Stimulated activated naive CD8-positive, alpha-beta T cell treated with anti-CD3 and anti-CD28 coated beads, Interleukin-15, Interleukin-2, amounts not matched to agents 100 U/mL and 50 U/mL, for 24 hours (primary cell): Measurements from ENCODE around the gene MAP1B.

ENCODE experiments used
- ATAC-seq: fragments of 150-1000 bp; cut with Tn5 transposase; one replicate; pipeline ENCODE4 v1.10.0; 2021
- DNase-seq: peaks from one replicate; pipeline ENCODE4 v3.0.0; 2021

The MAP1B gene

DNA sequence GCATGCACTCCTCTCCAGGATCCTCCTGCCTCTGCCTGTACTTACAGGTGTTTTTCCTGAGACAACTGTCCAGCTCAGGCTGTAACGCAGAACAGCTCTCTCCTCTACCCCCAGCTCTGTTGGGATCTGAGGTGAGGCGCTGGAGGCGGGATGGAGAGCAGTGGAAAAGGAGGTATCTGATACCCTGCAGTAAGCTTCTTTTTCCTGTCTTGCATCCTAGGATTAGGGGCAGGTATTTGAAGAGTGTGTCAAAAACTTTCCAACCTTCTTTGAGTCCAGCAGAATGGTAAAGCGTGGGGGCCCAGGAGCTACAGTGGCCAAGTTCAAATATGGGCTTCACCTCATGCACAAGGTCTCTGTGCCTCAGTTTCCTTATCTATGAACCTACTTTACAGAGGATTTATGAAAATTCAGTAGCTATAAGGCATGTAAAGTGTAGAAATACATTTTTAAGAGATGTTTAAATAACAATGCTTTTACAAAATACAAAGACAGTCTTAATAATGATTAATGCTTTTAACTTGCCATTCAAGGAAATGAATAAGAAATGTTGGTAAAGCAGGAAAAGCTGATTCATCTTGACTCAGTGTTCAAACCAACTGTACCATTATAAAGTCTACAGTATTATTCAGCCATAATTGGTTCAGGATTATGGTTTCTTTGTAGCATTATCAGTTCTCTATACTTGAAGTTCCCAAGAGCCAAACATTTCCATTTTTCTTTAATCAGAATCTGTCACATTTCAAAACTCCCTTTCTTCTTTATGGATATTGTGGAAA is 26.1 kb downstream of the MAP1B start:
- ATAC-seq (no peak), DNase-seq (no peak)

DNA sequence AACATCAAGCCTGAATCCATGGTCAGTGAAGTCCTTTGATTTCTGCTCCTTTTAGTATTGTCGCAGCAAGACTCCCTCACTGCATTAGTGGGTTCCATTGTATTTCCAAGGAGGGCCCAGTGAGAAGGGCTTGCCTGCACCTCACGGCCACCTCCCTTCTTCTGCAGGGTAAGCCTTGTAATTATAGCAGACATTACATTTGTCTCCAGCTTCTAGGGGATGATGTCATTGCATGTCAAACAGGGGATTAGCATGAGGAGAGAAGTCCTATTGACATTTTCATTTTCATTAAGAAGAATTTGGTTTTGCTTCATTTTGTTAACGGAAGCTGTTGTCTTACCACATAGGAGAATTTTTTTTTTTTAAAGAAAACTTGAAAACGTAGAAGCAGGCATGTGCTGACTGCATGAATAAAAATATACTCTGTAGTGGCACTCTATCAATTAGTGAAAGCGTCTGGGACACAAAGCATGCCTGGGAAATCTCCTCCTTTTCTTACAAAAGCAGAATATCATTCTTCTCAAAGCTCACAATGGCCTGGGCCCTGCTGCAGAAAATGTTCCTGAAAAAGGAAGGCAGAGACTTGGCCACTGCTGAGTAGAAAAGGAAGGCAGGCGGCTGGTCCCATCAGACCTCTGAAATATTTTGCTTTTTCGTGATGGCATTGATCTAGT is 27.1 kb downstream of the MAP1B start:
- DNase-seq (no peak), ATAC-seq (no peak)

DNA sequence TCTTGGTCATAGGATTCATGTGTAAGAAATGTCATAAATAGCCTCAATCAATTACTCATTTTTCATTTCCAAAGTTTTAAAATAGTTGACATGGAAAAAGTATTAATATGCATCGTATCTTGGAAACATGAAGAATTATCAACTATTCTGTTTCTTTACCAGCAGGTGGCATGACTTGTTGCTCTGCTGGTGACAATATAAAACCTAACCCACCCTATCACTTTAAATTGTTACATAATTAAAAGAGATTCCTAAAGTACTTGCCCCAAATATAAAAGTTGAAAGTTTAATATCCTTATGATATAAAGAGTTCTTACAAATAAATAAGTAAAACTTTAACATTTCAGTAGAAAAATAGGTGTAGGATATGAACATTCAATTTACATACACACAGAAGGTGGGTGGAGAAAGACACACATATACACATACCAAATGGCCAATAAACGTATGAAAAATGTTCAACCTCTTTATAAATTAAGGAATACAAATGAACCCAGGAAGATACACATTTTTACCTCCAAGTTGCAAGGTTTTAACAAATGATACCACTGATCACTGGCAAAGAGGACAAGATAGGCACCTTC is 30.6 kb downstream of the MAP1B start:
- ATAC-seq, result no peak
- no peak for DNase-seq

DNA sequence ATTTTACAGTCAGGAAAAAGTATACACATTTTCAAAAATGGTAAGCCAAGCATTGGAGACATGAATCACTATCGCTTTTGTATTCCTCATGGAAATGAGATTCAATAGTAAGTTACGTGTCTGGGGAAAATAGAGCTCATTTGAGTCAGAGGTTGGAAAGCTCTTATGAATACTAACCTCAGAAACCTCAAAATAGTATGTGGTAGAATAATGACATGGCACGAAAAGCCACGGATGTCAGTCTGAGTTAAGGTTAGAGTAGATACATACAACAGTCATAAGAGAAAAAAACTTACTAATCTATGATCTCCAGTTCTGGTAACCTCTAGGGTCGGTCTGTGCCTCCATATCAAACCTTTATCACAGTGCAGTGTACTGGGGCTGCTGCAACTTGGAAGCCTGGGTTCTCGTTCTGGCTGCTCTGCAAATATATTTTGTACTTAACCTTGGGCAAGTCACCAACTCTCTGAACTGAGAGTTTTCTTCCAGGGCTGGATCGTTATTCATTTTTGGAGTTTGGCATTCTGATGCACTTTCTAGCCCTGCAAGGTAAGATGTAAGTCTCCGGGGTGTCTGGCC is 31.8 kb downstream of the MAP1B start:
- peak; percentile 100 for ATAC-seq
- DNase-seq, result peak; percentile 14

DNA sequence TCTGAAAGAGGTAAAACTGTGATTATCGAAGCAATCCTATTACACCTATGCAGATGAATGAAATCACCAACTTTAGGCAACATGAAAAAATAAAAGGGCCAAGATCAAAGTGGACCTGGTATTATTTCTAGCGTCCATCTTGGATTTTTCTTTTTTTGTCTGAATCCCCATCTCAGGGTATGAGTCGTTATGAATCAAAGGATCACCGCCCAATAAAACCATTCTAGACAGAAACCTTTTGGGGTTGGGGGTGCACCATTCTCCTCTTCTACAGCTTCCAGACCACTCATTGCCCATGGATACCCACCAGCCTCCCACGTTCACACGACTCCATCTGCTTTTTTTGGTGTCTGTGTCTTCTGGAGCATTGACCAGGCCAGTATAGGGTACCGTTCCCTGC is 33.4 kb downstream of the MAP1B start:
- no peak for DNase-seq
- ATAC-seq, result no peak

DNA sequence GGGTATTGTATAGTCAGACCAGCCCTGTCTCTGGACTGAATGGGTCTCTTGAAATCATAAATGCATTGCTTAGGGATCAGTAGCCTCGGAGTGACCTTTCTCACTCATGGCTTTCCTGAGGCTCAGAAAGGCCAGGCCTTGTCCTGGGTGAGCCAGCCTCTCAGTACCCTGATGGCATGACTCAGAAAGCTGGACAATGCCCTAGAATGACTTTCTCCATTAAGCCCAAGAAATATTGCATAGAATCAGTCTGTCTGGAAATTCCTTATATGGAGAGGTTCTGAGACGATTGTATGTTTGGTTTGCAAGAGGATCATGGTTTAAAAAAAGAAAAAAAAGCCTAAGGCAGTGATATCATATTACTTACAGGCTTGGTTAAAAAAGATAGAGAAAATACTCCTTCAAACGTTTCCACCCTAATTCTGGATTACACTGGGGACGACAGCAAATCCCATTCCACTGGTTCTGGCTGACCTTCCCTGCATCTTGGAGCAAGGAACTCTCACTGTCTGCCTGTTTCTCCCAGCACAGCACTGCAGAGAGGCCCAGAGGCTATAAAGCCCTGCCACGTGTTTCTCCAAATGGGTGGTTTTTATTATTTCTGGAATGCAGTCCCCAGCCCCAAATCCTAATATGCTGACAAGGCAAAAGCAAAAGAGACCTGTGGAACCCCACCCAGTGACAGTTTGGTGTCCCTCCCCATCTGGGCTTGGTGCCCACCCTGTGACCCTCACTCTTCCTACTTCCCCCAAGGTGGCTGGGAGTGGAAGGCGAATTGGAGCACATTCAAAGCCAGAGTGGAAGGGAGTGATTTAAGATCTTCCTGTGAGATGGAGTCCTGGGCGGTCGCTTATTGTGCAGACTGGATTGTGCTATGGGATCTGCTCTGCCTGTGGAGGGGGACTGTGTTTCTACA is 34.4 kb downstream of the MAP1B start:
- DNase-seq (no peak), ATAC-seq (no peak)

DNA sequence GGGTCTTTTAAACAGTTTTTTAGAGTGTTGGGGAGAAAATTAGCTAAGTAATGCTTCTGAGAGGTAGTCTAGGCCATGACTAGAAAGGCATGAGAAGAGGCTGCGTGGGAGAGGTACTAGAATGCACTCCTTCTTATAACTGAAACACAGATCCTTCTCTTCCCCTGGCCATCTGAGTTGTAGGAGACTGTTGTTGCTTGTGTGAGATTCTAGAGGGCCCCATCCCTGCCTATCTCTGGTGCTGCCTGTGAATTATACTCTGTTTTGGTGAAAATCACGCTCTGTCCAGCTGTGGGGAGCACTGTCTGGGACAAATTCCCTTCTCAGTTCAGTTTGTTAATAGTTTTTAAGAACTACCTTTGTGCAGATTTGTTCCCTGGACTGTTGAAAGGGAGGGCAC is 37.5 kb downstream of the MAP1B start:
- no peak for ATAC-seq
- no peak for DNase-seq

DNA sequence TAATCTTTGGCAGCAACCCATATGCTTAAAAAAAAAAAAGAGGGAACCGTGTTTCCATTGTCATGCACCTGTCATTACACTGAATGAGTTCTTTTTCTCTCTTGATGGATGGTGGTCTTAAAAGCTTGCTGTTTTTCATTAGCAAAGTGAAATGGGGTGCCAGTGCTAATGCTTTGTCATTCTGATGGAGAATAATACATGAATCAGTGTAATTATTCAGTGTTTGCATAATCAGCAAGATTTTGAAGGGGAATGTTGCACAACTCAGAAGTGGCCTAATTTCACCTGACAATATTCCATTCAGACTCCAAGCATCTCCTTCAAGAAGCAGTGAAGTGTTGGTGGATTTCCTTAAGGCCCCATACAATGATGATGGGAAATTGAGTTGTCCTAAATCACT is 38.1 kb downstream of the MAP1B start:
- ATAC-seq (no peak), DNase-seq (no peak)

DNA sequence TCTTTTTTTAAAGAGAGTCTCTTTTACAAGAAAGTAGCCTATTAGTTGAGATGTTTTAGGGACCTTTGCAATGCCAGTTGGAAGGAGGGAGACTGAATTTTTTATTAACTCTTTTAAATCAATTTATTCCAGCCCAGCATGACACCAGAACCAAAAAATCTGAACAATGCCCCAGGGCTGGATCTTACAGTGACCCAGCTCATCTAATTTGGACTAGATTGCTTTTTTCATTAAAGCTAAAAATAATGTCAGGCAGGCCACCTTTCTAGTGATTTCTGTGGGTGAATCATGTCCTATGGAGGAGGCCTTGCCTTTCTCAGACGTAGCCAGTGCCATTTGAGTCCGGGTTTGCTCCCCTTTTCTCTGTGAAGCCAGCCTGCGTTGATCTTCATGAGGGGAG is 38.8 kb downstream of the MAP1B start:
- no peak for ATAC-seq

DNA sequence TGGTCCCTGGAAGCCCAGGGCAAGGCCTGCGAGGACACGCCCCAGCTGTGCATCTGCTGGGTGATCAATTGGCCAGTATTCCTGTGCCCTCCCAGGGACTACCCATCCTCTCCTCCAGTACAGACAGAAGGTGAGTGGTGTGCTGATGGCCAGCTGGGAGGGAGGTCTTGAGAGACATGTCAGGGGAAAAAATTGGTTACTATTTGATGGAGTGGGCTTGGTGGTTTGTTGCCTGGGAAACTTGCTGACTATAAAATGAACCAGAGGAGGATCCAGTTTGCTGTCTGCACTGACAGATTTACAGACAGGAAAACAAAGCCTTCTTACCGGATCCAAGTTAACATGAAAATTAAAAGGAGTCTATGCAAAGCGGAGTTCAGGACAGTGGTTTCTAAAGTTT is 40.3 kb downstream of the MAP1B start:
- ATAC-seq (no peak), DNase-seq (no peak)

More for the DNA sequence above, 38.8 kb downstream of the MAP1B start:
- DNase-seq, result no peak

DNA sequence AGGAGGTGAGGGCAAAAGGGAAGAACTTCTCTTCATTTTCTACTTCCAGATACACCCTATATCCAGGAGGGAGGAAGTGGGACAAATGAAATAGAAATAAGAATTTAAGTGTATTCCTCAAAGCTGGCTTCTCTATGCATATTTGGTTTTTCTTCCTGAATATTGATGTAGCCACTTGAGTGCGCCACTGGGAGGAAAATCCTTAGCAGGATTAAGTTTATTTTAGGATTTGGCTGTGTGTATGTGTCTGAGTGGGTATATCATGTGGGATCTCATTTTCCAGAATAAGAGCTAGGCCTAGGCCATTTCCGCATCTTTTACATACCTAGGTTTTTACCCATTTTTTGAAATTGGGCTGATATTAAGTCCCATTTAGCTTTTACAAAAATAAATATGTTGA is 42.5 kb downstream of the MAP1B start:
- DNase-seq (no peak), ATAC-seq (no peak)

DNA sequence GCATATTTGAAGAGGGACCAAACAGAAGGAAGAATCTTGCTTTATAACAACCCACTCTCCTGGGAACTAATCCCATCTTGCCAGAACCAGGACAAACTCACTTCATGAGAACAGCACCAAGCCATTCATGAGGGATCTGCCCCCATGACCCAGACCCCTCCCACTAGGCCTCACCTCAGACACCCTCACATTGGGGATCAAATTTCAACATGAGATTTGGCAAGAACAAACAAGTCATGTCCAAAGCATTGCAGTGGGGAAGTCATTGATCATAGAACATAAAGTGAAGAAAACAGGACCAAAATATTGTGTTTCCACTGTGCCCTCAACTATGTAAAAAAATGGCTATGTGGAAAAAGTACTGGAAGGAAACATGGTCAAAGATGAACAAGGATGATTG is 43.9 kb downstream of the MAP1B start:
- no peak for ATAC-seq
- DNase-seq, result no peak

DNA sequence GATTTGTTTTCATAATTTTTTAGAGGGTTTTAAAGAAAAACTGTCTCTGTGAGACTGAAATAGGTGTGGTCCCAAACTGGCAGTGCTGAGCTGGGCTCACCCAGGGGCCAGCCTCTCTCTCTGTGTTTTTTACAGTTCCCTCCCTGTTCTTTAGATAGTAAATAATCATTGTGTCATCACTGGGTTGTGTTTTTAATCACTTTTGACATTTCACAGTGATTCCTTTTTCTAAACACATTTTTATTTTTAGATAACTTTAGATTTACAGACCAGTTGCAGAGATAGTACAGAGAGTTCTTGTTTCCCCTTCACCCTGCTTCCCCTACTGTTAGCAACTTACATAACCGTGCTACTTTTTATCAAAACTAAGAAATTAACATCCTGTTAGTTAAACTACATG is 44.4 kb downstream of the MAP1B start:
- ATAC-seq (no peak), DNase-seq (no peak)

DNA sequence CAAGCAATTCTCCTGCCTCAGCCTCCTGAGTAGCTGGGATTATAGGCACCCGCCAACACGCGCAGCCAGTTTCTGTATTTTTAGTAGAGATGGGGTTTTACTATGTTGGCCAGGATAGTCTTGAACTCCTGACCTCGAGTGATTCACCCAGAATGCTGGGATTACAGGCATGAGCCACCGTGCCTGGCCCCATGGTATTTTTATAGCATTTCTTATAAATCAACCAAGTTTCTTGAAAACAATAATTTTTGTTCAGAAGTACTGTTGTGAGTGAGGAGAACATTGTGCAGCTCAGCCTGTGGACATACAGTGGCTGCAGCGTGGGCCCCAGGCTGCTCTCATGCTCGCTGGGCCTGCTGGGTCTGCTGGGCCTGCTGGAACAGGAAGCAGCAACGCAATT is 45.3 kb downstream of the MAP1B start:
- ATAC-seq (no peak), DNase-seq (no peak)

DNA sequence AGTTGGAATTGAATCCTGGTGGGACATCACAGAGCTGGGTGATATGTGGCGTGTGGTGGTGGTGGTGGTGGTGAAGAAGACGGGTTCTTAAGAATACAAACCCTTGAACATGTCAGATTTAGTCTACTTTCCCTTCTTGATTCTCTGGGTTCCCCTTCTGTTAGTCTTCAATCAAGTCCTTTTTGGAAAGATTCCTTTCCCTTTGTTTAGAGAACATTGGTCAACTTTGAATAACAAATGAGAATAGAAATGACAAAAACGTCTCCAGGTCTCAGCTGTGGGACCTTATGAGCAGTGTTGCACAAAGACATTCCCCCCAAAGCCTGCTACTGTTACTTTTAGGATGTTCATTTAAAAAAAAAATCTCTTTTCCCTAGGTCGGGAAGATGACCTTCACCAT is 46.3 kb downstream of the MAP1B start:
- DNase-seq, result no peak
- no peak for ATAC-seq

DNA sequence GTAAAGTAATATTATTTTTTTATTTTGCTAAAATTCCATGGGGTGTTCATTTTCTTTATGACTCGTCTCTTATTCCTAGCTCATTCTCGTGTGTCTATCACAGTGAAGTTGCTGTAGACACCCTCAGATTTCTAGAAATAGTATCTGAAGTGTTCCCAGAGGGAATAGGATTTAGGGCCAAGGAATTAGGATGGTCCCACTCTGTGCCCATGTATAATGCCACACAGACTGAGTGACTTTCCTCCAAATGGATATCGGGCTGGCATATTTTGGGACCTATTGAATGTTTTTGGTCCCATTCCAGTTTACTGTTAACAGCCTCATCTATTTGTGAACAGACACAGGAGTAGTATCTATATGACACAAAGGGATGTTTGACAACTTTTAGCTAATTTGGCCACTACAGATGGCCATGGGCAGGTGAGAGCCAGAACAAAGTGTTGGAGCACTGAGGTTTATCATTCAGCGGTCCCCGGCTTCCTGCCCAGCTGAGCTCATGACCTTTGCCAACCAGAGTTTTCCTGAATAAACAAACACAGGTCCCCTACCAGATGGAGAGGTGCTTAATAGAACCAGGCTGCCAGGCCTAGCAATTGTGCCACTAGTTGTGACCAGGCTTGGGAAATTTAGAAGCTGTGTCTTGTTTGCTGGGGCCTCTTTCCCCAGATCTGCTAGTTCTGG is 46.9 kb downstream of the MAP1B start:
- ATAC-seq, result no peak
- DNase-seq, result no peak

DNA sequence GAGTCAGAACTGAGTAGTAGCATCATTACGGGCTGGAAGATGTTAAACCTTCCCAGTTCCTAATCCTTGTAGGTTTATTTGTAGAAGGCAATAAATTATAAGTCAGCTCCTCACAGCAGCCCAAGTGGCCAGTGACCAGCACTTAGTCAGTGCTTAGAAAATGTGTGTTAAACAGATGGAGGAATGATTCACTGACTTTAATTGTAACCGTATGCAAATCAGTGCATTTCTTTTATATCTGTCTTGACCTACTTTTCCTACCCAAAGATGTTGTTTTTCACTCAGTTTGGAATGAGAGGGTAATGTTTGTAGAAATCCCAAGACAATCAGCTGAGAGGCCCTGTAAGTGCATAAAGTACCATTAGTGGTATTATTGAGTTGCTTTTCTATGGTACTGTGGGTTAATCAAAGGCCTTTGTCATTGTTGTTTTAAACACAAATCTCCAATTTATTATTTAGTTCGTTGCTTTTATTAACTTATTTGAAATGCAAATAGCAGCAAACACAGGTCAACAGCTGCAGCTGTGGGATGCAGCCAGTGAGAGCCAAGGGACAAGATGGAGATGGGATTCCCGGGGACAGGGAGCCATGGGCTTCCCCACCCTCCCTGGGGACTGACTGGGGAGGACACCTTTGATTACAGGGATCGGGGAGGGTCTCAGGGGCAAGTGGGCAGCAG is 49.8 kb downstream of the MAP1B start:
- no peak for DNase-seq
- no peak for ATAC-seq

DNA sequence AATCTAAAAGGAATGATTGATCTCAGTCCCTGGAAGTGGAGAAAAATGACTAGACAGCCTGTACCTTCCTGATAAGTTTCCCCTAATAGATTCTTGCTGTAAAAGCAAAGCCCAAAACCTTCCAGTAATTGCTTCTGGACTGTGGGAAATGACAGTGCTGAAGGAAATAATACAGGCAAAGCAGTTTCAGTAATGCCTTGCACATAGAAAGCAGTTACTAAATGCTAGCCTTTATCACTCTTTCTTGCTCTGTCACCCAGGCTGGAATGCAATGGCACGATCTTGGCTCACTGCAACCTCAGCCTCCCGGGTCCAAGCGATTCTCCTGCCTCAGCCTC is 50.3 kb downstream of the MAP1B start:
- DNase-seq (no peak), ATAC-seq (no peak)

DNA sequence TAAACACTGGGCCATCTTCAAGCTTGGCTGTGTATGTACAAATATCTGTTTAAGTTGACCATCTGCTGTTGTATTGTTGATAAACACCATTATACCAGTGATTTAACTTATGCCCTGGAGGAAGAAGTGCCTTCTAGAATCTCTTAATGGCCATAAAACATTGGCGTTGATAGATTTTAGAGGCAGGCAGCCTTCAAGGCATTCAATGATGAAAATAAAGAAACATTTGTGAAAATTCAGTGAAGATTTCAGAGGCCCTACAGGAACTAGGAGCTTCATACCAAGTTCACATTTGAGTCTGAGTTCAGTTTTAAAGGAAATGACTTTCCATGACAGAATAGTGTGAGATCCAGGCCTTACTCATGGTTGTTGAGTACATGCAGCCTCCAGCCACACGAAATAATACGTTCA is 52.2 kb downstream of the MAP1B start:
- DNase-seq, result no peak

DNA sequence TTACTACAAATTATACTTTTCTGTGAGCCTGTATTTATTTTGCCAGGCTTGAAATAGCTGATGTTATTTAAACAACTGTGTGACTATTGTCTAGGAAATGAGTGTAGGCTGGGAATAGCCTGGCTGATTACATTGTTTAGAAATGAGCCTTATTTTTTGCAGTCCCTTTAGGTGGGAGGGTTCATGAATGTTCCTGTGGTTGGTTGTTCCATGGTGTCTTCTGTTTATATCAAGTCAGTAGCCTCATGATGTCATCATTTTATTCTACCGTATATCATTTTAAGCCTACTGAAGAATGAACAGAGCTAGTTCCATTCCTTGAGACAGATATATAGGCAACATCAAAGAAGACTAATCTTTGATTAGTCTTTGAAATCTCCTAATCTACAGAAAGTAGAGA is 53.1 kb downstream of the MAP1B start:
- DNase-seq (no peak), ATAC-seq (no peak)

More for the DNA sequence above, 52.2 kb downstream of the MAP1B start:
- no peak for ATAC-seq

DNA sequence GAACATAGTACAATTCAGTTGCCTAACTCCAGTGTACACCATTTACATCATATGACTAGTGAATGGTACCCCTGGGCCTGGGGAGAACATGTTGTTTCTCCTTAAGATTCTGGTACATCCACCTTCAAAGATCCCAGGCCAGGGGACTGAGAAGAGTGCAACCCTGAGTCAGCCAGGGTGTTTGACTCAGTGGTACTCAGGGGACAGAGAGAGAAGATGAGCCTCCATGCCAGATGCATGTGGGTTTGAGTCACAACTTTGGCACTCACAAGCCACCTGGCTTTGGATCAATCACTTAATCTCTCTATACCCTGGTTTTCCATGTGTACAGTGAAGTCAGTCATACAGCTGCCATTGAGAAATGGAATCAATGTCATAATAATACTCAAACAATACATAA is 53.7 kb downstream of the MAP1B start:
- no peak for DNase-seq
- ATAC-seq, result no peak
